ENCODE measurements around the gene CELF3. TPM values are rescaled to one million over a fixed set of nuclear protein-coding genes. Genes with fewer than 3 reads are reported as not detected.
A peak's percentile ranks its signal among the peaks of the same experiment; 100 is the strongest.

CELF3 gene
- total and polyA plus RNA-seq, 2 of the 13 experiments (the other 11 are each of a cell fraction or from before 2014, with no cell fraction given), result not detected

DNA sequence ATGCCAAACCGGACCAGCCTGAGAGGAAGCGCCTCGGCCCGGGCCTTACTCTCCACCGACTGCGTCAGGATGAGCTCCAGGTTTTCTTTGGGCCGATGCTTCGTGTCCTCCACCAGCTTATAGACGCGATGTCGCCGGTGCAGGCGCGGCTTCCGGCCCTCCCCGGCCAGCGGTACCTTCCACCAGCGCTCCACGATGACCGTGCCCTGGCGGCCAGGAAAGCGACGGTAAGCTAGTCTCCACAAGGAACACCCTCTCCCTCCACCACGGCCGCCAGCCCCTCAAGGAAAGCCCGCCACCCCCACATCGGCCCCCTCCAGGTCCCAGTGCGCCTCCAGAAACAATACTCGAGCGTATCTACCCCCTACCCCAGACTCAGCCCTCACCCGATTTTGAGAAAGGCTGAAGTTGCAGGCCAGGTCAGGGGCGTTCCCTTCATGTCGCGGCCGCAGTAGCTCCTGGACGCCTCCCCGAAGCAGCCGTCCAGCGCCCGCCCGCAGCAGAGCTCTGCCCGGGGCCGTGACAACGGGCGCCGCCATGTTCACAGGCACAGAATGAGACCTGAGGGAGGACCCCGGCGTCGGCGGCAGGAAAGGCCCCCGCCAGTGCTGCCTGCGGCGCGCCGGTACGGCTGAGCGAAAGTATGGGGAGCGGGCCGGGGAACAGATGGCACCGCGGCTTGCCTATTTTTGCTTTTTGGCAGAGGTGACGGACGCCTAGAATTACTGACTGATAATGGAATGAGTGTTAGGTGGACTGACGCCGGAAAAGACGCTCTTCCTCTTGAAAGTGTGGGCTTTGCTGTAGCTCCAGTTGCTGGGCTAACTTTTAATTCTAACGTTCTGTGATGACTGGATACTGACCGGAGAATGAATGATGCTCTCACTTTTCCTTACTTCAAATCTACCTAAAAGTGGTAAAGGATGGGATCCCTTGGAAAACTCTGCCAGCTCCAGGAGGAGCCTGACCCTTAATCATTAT, 46.6 kb upstream of the CELF3 start, which contains the start of gene MRPL9 (continued):
- TF ChIP-seq SOX13 (IDR thresholded peaks at IDR 0.05) (no peak), SOX13 (CRISPR knock-in tag; conservative IDR thresholded peaks at IDR 0.05 in 1 of 2, IDR thresholded peaks at IDR 0.05 in 1 of 2) (no peak), MIER3 (CRISPR knock-in tag; IDR thresholded peaks at IDR 0.05; ENCODE audit: borderline replicate concordance) (no peak), ZNF841 (CRISPR knock-in tag; IDR thresholded peaks at IDR 0.05; ENCODE audit: borderline replicate concordance) (no peak), ZNF670 (CRISPR knock-in tag; IDR thresholded peaks at IDR 0.05; ENCODE audit: borderline replicate concordance) (0 out of 2 replicates have a peak, but pooled peaks have one; percentile 36), ZBTB38 (CRISPR knock-in tag; IDR thresholded peaks at IDR 0.05) (no peak), RFXANK (CRISPR knock-in tag; IDR thresholded peaks at IDR 0.05) (no peak), KAT7 (CRISPR knock-in tag; IDR thresholded peaks at IDR 0.05; ENCODE audit: borderline replicate concordance) (peak; percentile 79; the same call in 1 of the 2 replicates), TSC22D2 (CRISPR knock-in tag; IDR thresholded peaks at IDR 0.05; ENCODE audit: borderline replicate concordance) (no peak), ZNF766 (CRISPR knock-in tag; IDR thresholded peaks at IDR 0.05; ENCODE audit: borderline replicate concordance) (peak; percentile 74; the same call in 1 of the 2 replicates), NFYC (CRISPR knock-in tag; IDR thresholded peaks at IDR 0.05) (no peak), MBNL3 (CRISPR knock-in tag; conservative IDR thresholded peaks at IDR 0.05) (no peak), NFIB (CRISPR knock-in tag; IDR thresholded peaks at IDR 0.05; ENCODE audit: borderline replicate concordance) (no peak), PPARG (CRISPR knock-in tag; conservative IDR thresholded peaks at IDR 0.05) (0 out of 2 replicates have a peak, but pooled peaks have one; percentile 13), ELF1 (CRISPR knock-in tag; IDR thresholded peaks at IDR 0.05) (peak; percentile 40), SIX1 (CRISPR knock-in tag; IDR thresholded peaks at IDR 0.05; ENCODE audit: borderline replicate concordance) (peak; percentile 36; the same call in 1 of the 2 replicates), ZNF350 (CRISPR knock-in tag; IDR thresholded peaks at IDR 0.05; ENCODE audit: borderline replicate concordance, low read depth) (peak; percentile 90; the same call in 1 of the 2 replicates)
- TF ChIP-seq, protein P1, sequence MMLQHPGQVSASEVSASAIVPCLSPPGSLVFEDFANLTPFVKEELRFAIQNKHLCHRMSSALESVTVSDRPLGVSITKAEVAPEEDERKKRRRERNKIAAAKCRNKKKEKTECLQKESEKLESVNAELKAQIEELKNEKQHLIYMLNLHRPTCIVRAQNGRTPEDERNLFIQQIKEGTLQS (CRISPR knock-in tag; IDR thresholded peaks at IDR 0.05), result 0 out of 2 replicates have a peak, but pooled peaks have one; percentile 15
- TF ChIP-seq, protein P2, sequence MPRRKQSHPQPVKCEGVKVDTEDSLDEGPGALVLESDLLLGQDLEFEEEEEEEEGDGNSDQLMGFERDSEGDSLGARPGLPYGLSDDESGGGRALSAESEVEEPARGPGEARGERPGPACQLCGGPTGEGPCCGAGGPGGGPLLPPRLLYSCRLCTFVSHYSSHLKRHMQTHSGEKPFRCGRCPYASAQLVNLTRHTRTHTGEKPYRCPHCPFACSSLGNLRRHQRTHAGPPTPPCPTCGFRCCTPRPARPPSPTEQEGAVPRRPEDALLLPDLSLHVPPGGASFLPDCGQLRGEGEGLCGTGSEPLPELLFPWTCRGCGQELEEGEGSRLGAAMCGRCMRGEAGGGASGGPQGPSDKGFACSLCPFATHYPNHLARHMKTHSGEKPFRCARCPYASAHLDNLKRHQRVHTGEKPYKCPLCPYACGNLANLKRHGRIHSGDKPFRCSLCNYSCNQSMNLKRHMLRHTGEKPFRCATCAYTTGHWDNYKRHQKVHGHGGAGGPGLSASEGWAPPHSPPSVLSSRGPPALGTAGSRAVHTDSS (CRISPR knock-in tag; conservative IDR thresholded peaks at IDR 0.05), result no peak
- TF ChIP-seq, protein P3, sequence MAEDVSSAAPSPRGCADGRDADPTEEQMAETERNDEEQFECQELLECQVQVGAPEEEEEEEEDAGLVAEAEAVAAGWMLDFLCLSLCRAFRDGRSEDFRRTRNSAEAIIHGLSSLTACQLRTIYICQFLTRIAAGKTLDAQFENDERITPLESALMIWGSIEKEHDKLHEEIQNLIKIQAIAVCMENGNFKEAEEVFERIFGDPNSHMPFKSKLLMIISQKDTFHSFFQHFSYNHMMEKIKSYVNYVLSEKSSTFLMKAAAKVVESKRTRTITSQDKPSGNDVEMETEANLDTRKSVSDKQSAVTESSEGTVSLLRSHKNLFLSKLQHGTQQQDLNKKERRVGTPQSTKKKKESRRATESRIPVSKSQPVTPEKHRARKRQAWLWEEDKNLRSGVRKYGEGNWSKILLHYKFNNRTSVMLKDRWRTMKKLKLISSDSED (CRISPR knock-in tag; IDR thresholded peaks at IDR 0.05), result no peak
- TF ChIP-seq, protein P4, sequence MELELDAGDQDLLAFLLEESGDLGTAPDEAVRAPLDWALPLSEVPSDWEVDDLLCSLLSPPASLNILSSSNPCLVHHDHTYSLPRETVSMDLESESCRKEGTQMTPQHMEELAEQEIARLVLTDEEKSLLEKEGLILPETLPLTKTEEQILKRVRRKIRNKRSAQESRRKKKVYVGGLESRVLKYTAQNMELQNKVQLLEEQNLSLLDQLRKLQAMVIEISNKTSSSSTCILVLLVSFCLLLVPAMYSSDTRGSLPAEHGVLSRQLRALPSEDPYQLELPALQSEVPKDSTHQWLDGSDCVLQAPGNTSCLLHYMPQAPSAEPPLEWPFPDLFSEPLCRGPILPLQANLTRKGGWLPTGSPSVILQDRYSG (CRISPR knock-in tag; IDR thresholded peaks at IDR 0.05), result no peak
- TF ChIP-seq, protein P5, sequence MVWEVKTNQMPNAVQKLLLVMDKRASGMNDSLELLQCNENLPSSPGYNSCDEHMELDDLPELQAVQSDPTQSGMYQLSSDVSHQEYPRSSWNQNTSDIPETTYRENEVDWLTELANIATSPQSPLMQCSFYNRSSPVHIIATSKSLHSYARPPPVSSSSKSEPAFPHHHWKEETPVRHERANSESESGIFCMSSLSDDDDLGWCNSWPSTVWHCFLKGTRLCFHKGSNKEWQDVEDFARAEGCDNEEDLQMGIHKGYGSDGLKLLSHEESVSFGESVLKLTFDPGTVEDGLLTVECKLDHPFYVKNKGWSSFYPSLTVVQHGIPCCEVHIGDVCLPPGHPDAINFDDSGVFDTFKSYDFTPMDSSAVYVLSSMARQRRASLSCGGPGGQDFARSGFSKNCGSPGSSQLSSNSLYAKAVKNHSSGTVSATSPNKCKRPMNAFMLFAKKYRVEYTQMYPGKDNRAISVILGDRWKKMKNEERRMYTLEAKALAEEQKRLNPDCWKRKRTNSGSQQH (CRISPR knock-in tag; IDR thresholded peaks at IDR 0.05; ENCODE audit: low read depth), result peak; percentile 67; the same call in 1 of the 2 replicates
